Neural crest cell (in vitro differentiated cells): Measurements from ENCODE around the gene FAM83F. TPM values are rescaled to one million over a fixed set of nuclear protein-coding genes. Genes with fewer than 3 reads are reported as not detected.

ENCODE experiments used
- DNase-seq: peaks from one replicate; pipeline ENCODE4 v3.0.0; 2021; ENCODE audit warnings: low read depth, mixed read lengths, low spot score
- H3K27ac Mint-ChIP-seq: one replicate; pipeline ENCODE4 v1.8.0; 2021; ENCODE audit warnings: mild to moderate bottlenecking, mixed read lengths; ENCODE audit not compliant: unreplicated experiment
- H3K27me3 Mint-ChIP-seq: 2 replicates; pipeline ENCODE4 v1.8.0; 2021; ENCODE audit warnings: low read depth, mild to moderate bottlenecking, mixed read lengths
- H3K36me3 Mint-ChIP-seq: 2 replicates; pipeline ENCODE4 v1.8.0; 2021; ENCODE audit warnings: low read depth, mild to moderate bottlenecking, mixed read lengths
- H3K4me1 Mint-ChIP-seq: 2 replicates; pipeline ENCODE4 v1.8.0; 2021; ENCODE audit warnings: mixed read lengths
- H3K4me3 Mint-ChIP-seq: one replicate; pipeline ENCODE4 v1.8.0; 2021; ENCODE audit warnings: mild to moderate bottlenecking, mixed read lengths
- H3K9me3 Mint-ChIP-seq: 2 replicates; pipeline ENCODE4 v1.8.0; 2021; ENCODE audit warnings: mixed read lengths
- CTCF ChIP-seq: fragments of 200-600 bp; sonication (generic); conservative IDR thresholded peaks from 2 replicates; pipeline ENCODE4 v1.5.0; 2021; ENCODE audit warnings: antibody characterized with exemption, mild to moderate bottlenecking
- total RNA-seq: library from RNA; stranded (reverse); gene quantifications from 2 replicates; pipeline ENCODE4 v1.2.1, GENCODE V29; 2021

Gene FAM83F
- total RNA-seq, 1 donor from 2014 or later: 3.1 TPM

DNA sequence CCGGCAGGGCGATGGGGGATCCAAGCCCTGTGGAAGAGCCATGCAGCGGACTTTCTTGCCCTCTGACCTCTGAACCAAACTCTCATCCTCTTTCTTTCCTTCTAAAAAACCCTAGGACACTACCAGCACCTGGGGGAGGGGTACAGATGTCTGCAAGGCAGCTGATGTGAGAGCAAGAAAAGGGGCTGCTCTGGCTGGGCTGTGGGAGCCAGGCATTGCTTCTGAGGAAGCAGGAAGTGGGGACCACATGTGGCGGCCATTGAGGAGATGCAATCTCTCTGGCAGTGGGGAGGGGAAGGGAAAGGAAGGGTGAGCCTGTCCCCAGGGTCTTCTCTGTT, 36.0 kb downstream of the FAM83F start:
- no peak overlapping the region for H3K4me3 Mint-ChIP-seq
- no peak for TF ChIP-seq CTCF
- H3K4me1 Mint-ChIP-seq: no peaks in the 10 kb centered on the region
- no peak overlapping the region for H3K27ac Mint-ChIP-seq
- peaks cover 5% of the 10 kb centered on the region for H3K27me3 Mint-ChIP-seq
- no peaks in the 10 kb centered on the region for H3K9me3 Mint-ChIP-seq
- no peak for DNase-seq
- H3K36me3 Mint-ChIP-seq: no peaks in the 10 kb centered on the region

DNA sequence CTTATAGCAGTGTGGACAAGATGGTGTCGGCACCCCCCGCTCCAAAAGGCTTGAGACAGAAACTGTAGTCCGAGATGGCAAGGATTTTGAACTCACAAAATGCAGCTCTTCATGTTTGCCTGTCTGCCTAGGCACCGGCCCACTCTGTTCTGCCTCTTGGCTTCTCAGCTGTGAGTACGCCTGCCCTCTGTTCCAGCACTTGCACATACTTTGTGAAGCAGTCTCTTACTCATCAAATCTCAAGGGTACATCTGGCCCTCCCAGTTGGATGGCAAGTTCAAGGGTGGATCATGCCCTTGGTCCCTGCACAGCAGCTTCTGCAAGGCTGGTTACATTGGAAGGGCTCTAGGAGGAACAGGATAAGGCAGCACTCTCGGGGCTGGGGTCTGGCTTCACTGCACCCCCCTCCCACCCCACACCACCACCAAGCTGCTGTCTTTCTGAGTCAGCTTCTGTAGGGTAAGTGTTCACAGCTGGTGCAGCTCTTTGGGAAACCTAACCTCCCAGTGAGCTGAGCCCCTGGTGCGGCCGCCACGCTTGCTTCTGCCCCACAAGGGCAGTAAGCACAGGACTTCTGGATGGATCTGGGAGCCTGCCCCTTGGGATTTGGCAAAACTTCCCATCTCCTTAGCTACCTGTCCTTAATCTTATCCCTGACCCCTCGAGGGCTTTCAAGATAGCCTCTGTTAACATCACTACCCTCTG, 37.2 kb downstream of the FAM83F start:
- Mint-ChIP-seq H3K27me3 (peaks cover 13% of the 10 kb centered on the region), H3K27ac (no peak overlapping the region), H3K9me3 (no peaks in the 10 kb centered on the region), H3K4me3 (no peak overlapping the region), H3K36me3 (no peaks in the 10 kb centered on the region), H3K4me1 (no peaks in the 10 kb centered on the region)
- DNase-seq: no peak
- no peak for TF ChIP-seq CTCF

DNA sequence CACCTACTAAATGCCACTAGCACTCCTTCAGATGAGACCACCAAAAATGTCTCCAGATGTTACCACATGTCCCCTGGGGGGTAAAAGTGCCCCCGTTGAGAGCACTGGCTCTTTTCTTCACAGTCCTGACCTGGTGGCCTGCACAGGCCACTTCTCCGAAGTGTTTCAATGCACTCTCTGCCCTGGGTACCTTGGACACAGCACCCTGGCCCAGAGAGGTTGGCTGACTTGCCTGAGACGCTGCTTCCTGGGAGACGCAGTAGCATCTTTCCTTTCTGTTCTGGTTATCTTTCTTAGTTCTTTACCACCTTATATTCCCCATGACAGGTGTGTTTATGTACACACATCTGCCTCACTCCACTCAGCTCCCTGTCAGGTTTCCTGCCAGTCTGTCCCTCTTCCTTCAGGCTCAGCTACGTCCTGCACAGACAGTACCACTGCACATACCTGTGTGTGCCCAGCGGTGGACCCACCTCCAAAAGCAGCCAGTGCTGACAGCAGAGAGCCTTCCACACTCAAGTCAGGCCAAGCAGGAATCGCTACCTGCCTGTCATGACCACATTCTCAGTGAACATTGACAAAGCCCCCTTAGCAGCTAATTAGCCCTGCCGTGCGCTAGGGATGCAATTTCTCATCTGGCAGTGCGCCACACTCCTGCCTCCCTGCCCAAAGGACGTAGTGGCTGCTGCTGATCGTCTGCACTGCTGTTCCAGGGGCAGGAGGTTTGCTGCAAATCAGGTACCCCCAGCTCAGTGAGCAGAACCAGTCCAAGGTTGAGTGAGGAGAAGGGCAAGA, 39.0 kb downstream of the FAM83F start:
- H3K4me3 Mint-ChIP-seq: no peak overlapping the region
- H3K36me3 Mint-ChIP-seq: no peaks in the 10 kb centered on the region
- H3K27me3 Mint-ChIP-seq: peaks cover 27% of the 10 kb centered on the region
- no peaks in the 10 kb centered on the region for H3K9me3 Mint-ChIP-seq
- H3K4me1 Mint-ChIP-seq: no peaks in the 10 kb centered on the region
- no peak for TF ChIP-seq CTCF
- no peak for DNase-seq
- H3K27ac Mint-ChIP-seq: no peak overlapping the region

- Mint-ChIP-seq H3K9me3 (no peaks in the 10 kb centered on the region), H3K36me3 (no peaks in the 10 kb centered on the region), H3K4me3 (no peak overlapping the region), H3K27me3 (peaks cover 42% of the 10 kb centered on the region), H3K4me1 (no peaks in the 10 kb centered on the region), H3K27ac (no peak overlapping the region)
- no peak for TF ChIP-seq CTCF
- no peak for DNase-seq
Observed at GRCh38 chr22:40035351-40035750, 40.6 kb downstream of the FAM83F start.

DNA sequence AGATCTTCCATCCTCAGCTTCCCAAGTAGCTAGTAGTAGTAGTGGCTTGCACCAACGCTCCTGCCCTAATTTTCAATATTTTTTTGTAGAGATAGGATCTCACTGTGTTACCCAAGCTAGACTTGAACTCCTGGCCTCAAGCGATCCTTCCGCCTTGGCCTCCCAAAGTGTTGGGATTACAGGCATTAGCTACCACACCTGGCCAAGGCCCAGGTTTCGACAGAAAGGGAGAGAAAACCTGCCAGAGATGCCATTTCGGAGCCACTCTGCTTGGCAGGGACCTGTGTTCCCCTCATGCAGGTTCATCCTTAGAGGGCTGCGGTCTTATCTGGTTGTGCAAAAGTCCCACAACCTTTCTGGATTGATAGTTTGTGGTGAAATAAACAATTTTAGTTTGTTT, 41.4 kb downstream of the FAM83F start:
- no peak for TF ChIP-seq CTCF
- H3K4me1 Mint-ChIP-seq: no peaks in the 10 kb centered on the region
- peaks cover 50% of the 10 kb centered on the region for H3K27me3 Mint-ChIP-seq
- no peak for DNase-seq
- H3K4me3 Mint-ChIP-seq: no peak overlapping the region
- no peak overlapping the region for H3K27ac Mint-ChIP-seq
- H3K36me3 Mint-ChIP-seq: no peaks in the 10 kb centered on the region
- H3K9me3 Mint-ChIP-seq: no peaks in the 10 kb centered on the region
